SU-DHL-6 (cell line): ENCODE results near the gene TMEM184A.

Experiments
- CTCF ChIP-seq: fragments of 200-600 bp; sonication (generic); IDR thresholded peaks from one replicate; pipeline ENCODE4 v1.5.1; 2017; ENCODE audit warnings: antibody characterized with exemption, mild to moderate bottlenecking, low read length, moderate library complexity; ENCODE audit not compliant: insufficient read depth, poor library complexity, severe bottlenecking
- EZH2phosphoT487 ChIP-seq: fragments of 200-600 bp; sonication (generic), shearing (Covaris generic); conservative IDR thresholded peaks from 2 replicates; pipeline ENCODE4 v1.6.1; 2018; ENCODE audit warnings: mild to moderate bottlenecking, antibody characterized with exemption, low read length, moderate library complexity, mixed read lengths

GRCh38 chr7:1495564-1496242 is 60.3 kb downstream of the TMEM184A start:
- TF ChIP-seq CTCF (no peak), EZH2phosphoT487 (no peak)
